B cell (primary cell): ENCODE measurements around the gene ARL16. TPM values are rescaled to one million over a fixed set of nuclear protein-coding genes. Genes with fewer than 3 reads are reported as not detected.

Experiments used
- ATAC-seq: fragments of 200-7000 bp; cut with Tn5 transposase; one replicate; pipeline ENCODE4 v1.10.0; 2021; ENCODE audit warnings: low read depth, mild to moderate bottlenecking, moderate number of reproducible peaks, moderate library complexity
- CTCF ChIA-PET: fragments of 350-600 bp; sonication (Branson Sonifier 250); formaldehyde crosslinking; loops from one replicate; lab custom pipeline; 2021; ENCODE audit warnings: antibody characterized with exemption, inconsistent platforms; lab: Charles Lee
- POLR2A ChIA-PET: fragments of 350-600 bp; sonication (Branson Sonifier 250); formaldehyde crosslinking; loops from one replicate; lab custom pipeline; 2021; ENCODE audit warnings: antibody characterized with exemption; lab: Charles Lee
- DNase-seq: peaks from one replicate; pipeline ENCODE4 v3.0.0; 2013
- H2AFZ ChIP-seq: 2 replicates; pipeline ENCODE4 v1.6.1; 2012; ENCODE audit warnings: mild to moderate bottlenecking, low read depth, low read length; ENCODE audit not compliant: insufficient read depth, poor library complexity, severe bottlenecking
- H3K27ac ChIP-seq, 2 donors: 1 replicate in 1 of 2; 2 replicates in 1 of 2; pipeline ENCODE4 v1.5.1; 2012 to 2013; ENCODE audit warnings: low read length in 2 of 2, mild to moderate bottlenecking in 2 of 2, moderate library complexity in 1 of 2
- H3K27me3 ChIP-seq, 4 experiments: fragments of 200-600 bp in 1 of 4; sonication (generic) in 1 of 4; replicated peaks in 1 of 4; 1 replicate in 2 of 4; 2 replicates in 2 of 4; pipeline versions ENCODE4 v1.6.1 to v1.7.0; 2013 to 2016; ENCODE audit warnings: low read length in 3 of 4, mild to moderate bottlenecking in 2 of 4, mixed read lengths in 1 of 4, moderate library complexity in 1 of 4; ENCODE audit not compliant: insufficient read depth in 4 of 4, control insufficient read depth in 3 of 4; ENCODE audit errors: control extremely low read depth in 1 of 4
- H3K36me3 ChIP-seq, 2 experiments: replicated peaks in 1 of 2; 1 replicate in 1 of 2; 2 replicates in 1 of 2; pipeline versions ENCODE4 v1.6.1 to v1.7.1; 2013; ENCODE audit warnings: low read length in 1 of 2; ENCODE audit not compliant: insufficient read depth in 2 of 2, control insufficient read depth in 1 of 2; ENCODE audit errors: control extremely low read depth in 1 of 2, extremely low read depth in 1 of 2
- H3K4me1 ChIP-seq, 2 donors: fragments of 200-600 bp in 1 of 2; sonication (generic) in 1 of 2; 1 replicate in 1 of 2; 2 replicates in 1 of 2; pipeline versions ENCODE4 v1.5.1 to v1.6.1; 2013 to 2017; ENCODE audit warnings: low read length in 2 of 2; ENCODE audit not compliant: control insufficient read depth in 2 of 2, insufficient read depth in 2 of 2
- H3K4me2 ChIP-seq: replicated peaks from 2 replicates; pipeline ENCODE3; 2012; ENCODE audit warnings: mild to moderate bottlenecking, low read depth, low read length; ENCODE audit not compliant: poor library complexity, severe bottlenecking
- H3K4me3 ChIP-seq, 5 experiments: fragments of 200-600 bp in 1 of 5; sonication (generic) in 1 of 5; 1 replicate in 3 of 5; 2 replicates in 2 of 5; pipeline versions ENCODE4 v1.5.1 to v1.7.0; 2011 to 2016; ENCODE audit warnings: low read length in 4 of 5, mild to moderate bottlenecking in 4 of 5, low read depth in 2 of 5, control low read depth in 1 of 5, moderate library complexity in 1 of 5; ENCODE audit not compliant: insufficient read depth in 1 of 5; ENCODE audit errors: control extremely low read depth in 1 of 5, extremely low read depth in 1 of 5
- H3K79me2 ChIP-seq: fragments of 200-600 bp; sonication (generic); one replicate; pipeline ENCODE4 v1.6.0; 2016; ENCODE audit warnings: low read length; ENCODE audit not compliant: control insufficient read depth, insufficient read depth
- H3K9ac ChIP-seq: fragments of 200-600 bp; sonication (generic); 2 replicates; pipeline ENCODE4 v1.6.1; 2017; ENCODE audit warnings: mild to moderate bottlenecking, low read length, moderate library complexity
- H3K9me3 ChIP-seq, 3 donors: one replicate each; pipeline versions ENCODE4 v1.6.1 to v1.7.1; 2013; ENCODE audit warnings: low read length in 2 of 3; ENCODE audit not compliant: control insufficient read depth in 2 of 3, insufficient read depth in 1 of 3; ENCODE audit errors: control extremely low read depth in 1 of 3
- H4K20me1 ChIP-seq: 2 replicates; pipeline ENCODE4 v1.6.0; 2012; ENCODE audit warnings: mild to moderate bottlenecking, low read length; ENCODE audit not compliant: insufficient read depth, control insufficient read depth, poor library complexity, severe bottlenecking
- H3K27ac Mint-ChIP-seq: one replicate; pipeline ENCODE4 v1.8.0; 2021; ENCODE audit warnings: mixed read lengths
- H3K27me3 Mint-ChIP-seq: one replicate; pipeline ENCODE4 v1.8.0; 2021; ENCODE audit warnings: mixed read lengths
- H3K4me1 Mint-ChIP-seq: one replicate; pipeline ENCODE4 v1.8.0; 2021; ENCODE audit warnings: mixed read lengths
- H3K4me3 Mint-ChIP-seq: one replicate; pipeline ENCODE4 v1.8.0; 2021; ENCODE audit warnings: mixed read lengths
- H3K9me3 Mint-ChIP-seq: one replicate; pipeline ENCODE4 v1.8.0; 2022; ENCODE audit warnings: mixed read lengths; ENCODE audit not compliant: insufficient read depth
- EZH2 ChIP-seq: IDR thresholded peaks from 2 replicates; pipeline ENCODE4 v1.6.1; 2012; ENCODE audit warnings: borderline replicate concordance, low read depth, mild to moderate bottlenecking, moderate library complexity, low read length; ENCODE audit not compliant: insufficient read depth, poor library complexity, severe bottlenecking
- WGBS: methylation state at CpG from one replicate; pipeline ENCODE4 v1.1.5; 2013; ENCODE audit warnings: missing lambda C conversion rate; ENCODE audit not compliant: insufficient coverage; 5-methylcytosine and 5-hydroxymethylcytosine counted together
- intact Hi-C: fragments of 100-400 bp; cut with micrococcal nuclease; formaldehyde crosslinking; loops from one replicate; pipeline ENCODE4 v1.10.0; 2022
- polyA plus RNA-seq: library from polyadenylated mRNA; depleted of rRNA; stranded (reverse); fragments of >200 nt; gene quantifications from 2 replicates; pipeline ENCODE4 v1.2.3, GENCODE V29; 2012
- total RNA-seq, 2 donors: library from RNA; stranded (reverse); fragments of 120-200 nt in 1 of 2; gene quantifications; 1 replicate in 1 of 2; 2 replicates in 1 of 2; pipeline versions ENCODE4 v1.2.3 to v1.2.4, GENCODE V29; 2013 to 2022
- TF ChIP-seq, protein P1 (sequence below): fragments of 200-600 bp; IDR thresholded peaks from one replicate; pipeline ENCODE4 v1.8.0; 2022; ENCODE audit warnings: antibody characterized with exemption, mild to moderate bottlenecking

Gene ARL16
- total and polyA plus RNA-seq, 2 donors (not counting 1 experiment from before 2014, with no cell fraction given) = 32.5 to 101 TPM

- H4K20me1 ChIP-seq = peaks cover 32% of the 10 kb centered on the region
- H3K36me3 ChIP-seq = peaks cover 0 to 42% of the 10 kb centered on the region in 2 experiments
- no peaks in the 10 kb centered on the region for H3K27me3 ChIP-seq
- H3K4me2 ChIP-seq = no peak overlapping the region
- intact Hi-C loops = no loop called here
- H3K9me3 ChIP-seq = no peaks in the 10 kb centered on the region
- POLR2A ChIA-PET = interaction anchor here (0.7 kb wide), 1 partner anchor 103 kb away, joined by 6 read pairs; no protein-coding TSS in a partner anchor
- ATAC-seq = no peak
- Mint-ChIP-seq H3K4me1 (peaks cover 30% of the 10 kb centered on the region), H3K27me3 (no peaks in the 10 kb centered on the region), H3K27ac (no peak overlapping the region), H3K9me3 (no peaks in the 10 kb centered on the region), H3K4me3 (peak overlapping the region; percentile 49)
- no peak overlapping the region for H3K4me3 ChIP-seq
- 92% methylated on average over 23 of the region's 25 CpGs for WGBS
- no peak overlapping the region for H3K9ac ChIP-seq
- H3K4me1 ChIP-seq = peaks cover 24 to 32% of the 10 kb centered on the region in 2 donors
- H3K79me2 ChIP-seq = peaks cover 53% of the 10 kb centered on the region
- no peak for DNase-seq
- TF ChIP-seq EZH2 = no peak
- TF ChIP-seq, protein P1, sequence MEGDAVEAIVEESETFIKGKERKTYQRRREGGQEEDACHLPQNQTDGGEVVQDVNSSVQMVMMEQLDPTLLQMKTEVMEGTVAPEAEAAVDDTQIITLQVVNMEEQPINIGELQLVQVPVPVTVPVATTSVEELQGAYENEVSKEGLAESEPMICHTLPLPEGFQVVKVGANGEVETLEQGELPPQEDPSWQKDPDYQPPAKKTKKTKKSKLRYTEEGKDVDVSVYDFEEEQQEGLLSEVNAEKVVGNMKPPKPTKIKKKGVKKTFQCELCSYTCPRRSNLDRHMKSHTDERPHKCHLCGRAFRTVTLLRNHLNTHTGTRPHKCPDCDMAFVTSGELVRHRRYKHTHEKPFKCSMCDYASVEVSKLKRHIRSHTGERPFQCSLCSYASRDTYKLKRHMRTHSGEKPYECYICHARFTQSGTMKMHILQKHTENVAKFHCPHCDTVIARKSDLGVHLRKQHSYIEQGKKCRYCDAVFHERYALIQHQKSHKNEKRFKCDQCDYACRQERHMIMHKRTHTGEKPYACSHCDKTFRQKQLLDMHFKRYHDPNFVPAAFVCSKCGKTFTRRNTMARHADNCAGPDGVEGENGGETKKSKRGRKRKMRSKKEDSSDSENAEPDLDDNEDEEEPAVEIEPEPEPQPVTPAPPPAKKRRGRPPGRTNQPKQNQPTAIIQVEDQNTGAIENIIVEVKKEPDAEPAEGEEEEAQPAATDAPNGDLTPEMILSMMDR = no peak
- H3K27ac ChIP-seq = no peak overlapping the region
- no peak overlapping the region for H2AFZ ChIP-seq
- CTCF ChIA-PET = interaction anchor here (1.0 kb wide), 1 partner anchor 11 kb away, joined by 3 read pairs; no protein-coding TSS in a partner anchor
These were observed 17.0 kb upstream of the ARL16 start for GRCh38 chr17:81700353-81701287.
